T-helper 1 cell treated with Interleukin-12 subunit alpha and Interleukin-12 subunit beta and Interleukin-4 antibody, amounts not matched to agents 30 ng/mL and 1 ng/mL, for 36 hours (primary cell): ENCODE measurements around the gene USP33. TPM values are rescaled to one million over a fixed set of nuclear protein-coding genes. Genes with fewer than 3 reads are reported as not detected.
"Not testable (repeated sequence)": the region's sequence is repeated elsewhere in the genome, so short reads cannot be mapped to it uniquely, and the experiment has no call there.

Source experiments
- intact Hi-C: fragments of 100-400 bp; cut with micrococcal nuclease; formaldehyde crosslinking; loops from one replicate; pipeline ENCODE4 v1.15.1; 2024
- total RNA-seq: library from RNA; stranded (reverse); gene quantifications from 2 replicates; pipeline ENCODE4 v1.2.3, GENCODE V29; 2022

Gene USP33
- total RNA-seq, 1 donor from 2014 or later, result 64.2 TPM

GRCh38 chr1:77741316-77741715 is 18.3 kb downstream of the USP33 start:
- intact Hi-C loops, result no loop called here

DNA sequence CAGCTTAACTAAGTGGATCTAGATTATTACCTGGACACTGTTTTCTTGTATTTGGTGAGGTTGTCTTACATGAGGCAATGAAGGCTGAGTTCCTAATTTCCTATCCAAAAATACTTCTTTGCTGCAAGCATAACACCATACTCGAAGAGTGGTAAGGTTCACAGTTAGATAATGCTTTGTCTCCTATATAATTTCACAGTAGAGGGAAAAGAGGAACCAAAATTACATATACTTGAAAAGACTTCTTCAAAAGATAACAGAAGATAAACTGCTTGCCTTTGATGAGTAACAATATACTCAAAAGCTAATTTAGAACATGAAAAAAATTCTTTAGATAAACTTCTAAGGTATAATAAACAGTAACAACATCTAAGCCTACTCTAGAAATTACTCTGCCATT is 20.4 kb downstream of the USP33 start:
- intact Hi-C loops, result no loop called here

- intact Hi-C loops, result no loop called here
Measured at GRCh38 chr1:77732090-77732489, 27.6 kb downstream of the USP33 start.

DNA sequence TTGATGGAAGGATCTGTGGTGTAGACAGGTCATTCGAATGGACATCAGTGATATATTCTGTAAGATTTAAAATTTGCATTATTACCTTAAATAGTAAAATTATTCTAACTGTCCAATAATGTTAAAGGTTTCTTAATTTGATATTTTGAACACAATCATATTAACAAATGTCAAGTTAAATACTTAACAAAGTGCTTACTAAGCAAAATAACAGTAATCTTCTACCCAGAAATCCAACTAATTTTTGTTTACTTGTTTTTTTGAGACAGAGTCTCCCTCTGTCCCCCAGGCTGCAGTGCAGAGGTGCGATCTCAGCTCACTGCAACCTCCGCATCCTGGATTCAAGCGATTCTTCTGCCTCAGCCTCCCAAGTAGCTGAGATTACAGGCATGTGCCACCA is 33.9 kb downstream of the USP33 start:
- intact Hi-C loops, result no loop called here

DNA sequence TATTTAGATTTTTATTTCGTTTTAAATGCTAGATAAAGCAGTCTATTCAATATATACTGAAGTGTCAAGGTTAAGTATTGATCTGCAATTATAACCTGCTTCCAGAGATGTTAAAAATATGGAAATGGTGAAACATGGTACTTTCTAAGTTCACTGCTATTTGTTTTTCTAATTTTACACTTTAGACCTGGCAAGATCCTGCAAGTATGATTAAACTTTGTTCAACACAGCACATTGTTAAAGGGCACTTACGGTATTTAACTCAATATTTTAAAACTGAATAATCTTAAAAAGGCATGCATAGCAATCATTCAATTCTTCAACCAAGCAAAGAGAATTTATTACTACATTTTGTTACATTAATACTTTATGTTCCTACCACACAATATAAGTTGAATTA is 41.5 kb downstream of the USP33 start:
- intact Hi-C loops, result no loop called here

DNA sequence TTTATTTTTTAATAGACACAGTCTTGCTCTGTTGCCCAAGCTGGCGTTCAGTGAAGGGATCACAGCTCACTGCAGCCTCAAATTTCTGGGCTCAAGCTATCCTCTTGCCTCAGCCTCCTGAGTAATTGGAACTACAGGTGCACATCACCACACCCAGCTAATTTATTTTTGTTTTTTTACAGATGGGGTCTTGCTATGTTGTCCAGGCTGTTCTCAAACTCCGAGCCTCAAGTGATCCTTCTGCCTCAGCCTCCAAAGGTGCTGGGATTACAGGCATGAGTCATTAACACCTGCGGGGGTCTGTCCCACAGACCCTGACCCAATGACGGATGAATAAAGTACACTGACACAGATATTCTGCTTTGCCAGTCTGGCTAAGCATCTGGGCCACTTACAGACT is 43.6 kb downstream of the USP33 start:
- intact Hi-C loops, result no loop called here

DNA sequence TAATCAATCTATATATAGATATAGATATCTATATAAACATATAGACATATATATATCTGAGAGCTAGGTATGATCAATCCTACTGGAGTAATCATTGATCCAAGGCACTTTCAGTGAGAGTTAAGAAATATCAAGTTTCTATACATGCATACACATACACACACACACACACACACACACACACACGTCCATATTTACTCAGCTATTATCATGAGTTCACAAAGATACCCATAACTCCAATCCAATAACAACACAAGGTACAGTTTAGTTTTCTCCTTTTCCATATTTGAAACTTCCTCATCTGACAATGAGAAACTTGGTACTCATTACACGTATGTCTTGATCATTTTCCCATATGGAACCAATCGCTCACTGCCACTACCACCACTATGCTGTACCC is 49.9 kb downstream of the USP33 start:
- intact Hi-C loops, result loop anchor here (5.0 kb wide), 1 partner anchor 253 kb away; no protein-coding TSS in a partner anchor

DNA sequence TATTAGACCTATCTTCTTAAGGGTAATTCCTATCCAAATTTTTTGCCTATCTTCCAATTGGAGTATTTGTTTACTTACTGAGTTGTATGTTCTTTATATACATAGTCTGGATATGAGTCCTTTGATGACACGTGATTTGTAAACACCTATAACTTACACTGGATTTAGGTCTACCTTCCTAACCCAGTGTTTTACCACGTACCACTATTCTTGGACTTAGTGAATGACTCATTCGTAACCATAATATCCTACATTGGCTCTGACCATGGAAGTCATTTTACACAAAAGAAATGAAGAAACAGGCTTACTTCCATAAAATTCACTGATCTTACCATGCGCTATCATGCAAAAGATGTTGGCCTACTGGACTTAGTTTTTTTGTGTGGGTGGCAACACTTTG is 53.3 kb downstream of the USP33 start:
- intact Hi-C loops, result no loop called here

DNA sequence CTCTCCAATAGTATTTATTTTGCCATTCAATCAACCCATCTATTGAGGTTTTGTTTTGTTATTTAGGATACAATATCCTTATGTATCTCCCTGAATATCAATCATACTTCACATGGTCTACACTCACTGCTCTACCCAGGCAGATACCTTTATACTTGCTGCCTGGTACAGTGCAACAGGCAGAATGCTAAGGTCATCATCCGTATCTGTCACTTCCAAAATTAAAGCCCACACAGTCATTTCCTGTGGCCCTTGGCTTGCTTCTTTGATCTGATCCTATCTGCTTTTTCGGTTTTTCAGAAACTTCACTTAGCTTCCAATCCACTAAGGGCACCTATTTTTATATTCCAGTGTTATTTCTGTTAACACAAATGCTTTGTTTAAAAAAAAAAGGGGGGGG is 54.9 kb downstream of the USP33 start:
- intact Hi-C loops, result no loop called here

- intact Hi-C loops, result not testable (repeated sequence)
Measured at GRCh38 chr1:77699673-77700072, 60.0 kb downstream of the USP33 start.

- intact Hi-C loops, result no loop called here
Measured at GRCh38 chr1:77697441-77697840, 62.2 kb downstream of the USP33 start.

- intact Hi-C loops, result no loop called here
Measured at GRCh38 chr1:77688939-77689338, 70.7 kb downstream of the USP33 start.

- intact Hi-C loops, result no loop called here
Measured at GRCh38 chr1:77687519-77687906, 72.1 kb downstream of the USP33 start.

- intact Hi-C loops, result no loop called here
Measured at GRCh38 chr1:77686796-77687518, 72.7 kb downstream of the USP33 start.

DNA sequence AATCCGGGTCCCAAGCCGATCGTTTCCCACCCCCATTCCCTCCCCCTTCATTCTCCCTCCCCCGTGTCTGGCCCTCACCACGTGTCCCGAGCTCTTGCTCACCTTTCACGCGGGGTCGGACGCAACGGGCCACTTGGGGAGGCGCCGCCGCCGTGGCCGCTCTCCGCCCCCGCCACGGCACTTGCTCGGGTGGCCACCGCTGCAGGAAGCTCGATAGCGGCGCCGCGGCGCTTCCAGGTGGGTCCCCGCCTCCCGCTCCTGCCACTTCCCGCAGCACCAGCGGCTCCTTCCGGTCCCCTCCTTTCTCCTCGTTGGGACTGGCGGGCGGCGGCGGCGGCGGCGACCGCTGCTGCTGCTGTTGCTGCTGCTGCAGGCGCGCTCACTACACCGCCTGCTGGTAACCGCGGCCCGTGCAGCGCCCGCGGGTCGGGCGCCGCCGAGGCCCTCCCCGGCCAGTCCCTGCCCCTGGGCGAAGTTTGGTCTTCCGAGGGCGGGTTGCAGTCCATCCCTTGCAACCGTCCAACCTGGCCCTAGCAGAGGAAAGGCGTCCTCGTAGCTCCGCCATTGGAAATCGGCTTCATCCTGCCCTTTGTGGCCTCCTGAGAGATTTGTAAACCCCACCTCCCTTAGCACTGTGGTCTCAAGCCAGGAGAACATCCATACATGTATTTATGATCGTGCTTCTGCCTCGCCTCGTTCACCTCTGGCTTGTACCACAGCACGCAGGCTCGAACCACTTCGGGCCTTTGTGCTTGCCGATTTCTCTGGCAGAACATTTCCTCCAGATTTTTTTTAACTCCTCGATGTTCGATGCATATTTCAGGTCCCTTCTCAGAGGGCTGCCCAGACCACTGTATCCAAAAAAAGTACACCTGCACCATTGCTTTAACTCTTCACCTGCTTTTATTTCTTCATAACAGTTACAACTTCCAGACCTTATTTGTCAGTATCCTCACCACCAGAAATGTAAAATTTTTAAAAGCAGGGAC is 76.2 kb downstream of the USP33 start:
- intact Hi-C loops, result loop anchor here (1.0 to 5.0 kb wide), 11 partner anchors 101 to 1959 kb away; partner anchors contain the start of genes ACADM, AK5, DNAJB4 and IFI44

GRCh38 chr1:77682460-77683159 is 77.0 kb downstream of the USP33 start, which contains the start of gene ZZZ3:
Gene ZZZ3 (minus strand): TSS chr1:77682658. CDS start chr1:77633354, 49,304 bp downstream.
- intact Hi-C loops, result loop anchor here (1.0 to 5.0 kb wide), 16 partner anchors 77 to 1958 kb away; partner anchors contain the start of genes ACADM, AK5, DNAJB4 and FUBP1

DNA sequence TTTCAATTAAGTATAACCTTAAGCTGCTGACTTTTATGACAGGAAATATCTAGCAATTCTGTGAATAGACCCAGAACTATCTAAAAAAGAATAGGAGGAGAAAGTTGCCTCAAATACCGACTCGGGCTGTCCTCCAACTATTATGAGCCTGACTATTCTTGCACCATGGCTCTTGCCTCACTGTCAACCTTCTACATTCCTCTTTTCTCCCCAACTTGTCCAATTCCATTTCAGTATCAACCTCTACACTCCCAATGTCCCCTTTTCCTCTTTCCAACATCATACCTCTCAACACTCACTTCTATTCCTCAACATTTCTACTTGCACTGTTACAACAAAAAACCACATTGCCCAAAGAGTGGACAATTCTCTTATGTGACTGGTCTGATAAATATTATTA is 79.5 kb downstream of the USP33 start:
- intact Hi-C loops, result loop anchor here (5.0 kb wide), 4 partner anchors 98 to 1408 kb away; partner anchors contain the start of gene AK5

DNA sequence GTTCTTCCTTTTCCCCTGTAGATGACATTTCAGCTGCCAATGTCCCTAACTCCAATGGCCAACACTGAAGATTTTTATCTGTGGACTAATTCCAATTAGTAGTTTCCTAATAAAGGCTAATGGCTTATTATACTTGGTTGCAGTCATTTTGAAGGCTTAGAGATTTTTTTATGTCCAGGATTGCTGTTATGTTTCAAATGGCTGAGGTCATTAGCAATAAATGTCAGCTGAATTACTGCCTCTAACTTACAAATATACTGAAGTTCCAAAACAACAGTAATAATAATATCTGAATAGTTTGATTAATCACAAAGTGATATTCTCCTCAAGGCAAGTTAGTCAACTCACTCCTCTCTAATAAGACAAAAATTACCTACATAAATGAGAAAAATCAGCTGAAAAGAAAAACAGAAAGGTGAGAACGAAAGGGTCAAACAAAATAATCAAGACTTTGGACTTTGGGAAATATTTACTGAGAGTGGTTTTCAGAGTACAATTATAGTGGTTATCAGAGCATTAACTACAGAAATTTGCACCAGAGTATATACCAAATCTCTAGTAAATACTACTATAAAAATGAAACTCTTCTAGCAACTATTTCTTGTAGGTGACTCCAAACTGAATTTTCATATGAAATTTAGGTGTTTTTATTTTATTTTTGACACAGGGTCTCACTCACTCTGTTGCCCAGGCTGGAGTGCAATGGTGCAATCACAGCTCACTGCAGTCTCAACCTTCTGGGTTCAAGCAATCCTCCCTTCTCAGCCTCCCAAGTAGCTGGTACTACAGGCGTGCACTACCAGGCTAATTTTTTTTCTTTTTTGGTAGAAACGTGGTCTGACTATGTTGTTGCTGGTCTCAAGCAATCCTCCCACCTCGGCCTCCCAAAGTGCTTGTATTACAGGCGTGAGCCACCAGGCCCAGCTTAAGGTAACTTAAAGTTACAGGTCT is 80.7 kb downstream of the USP33 start:
- intact Hi-C loops, result no loop called here

GRCh38 chr1:77674807-77675206 is 84.8 kb downstream of the USP33 start:
- intact Hi-C loops, result not testable (repeated sequence)

GRCh38 chr1:77673716-77674355 is 85.8 kb downstream of the USP33 start:
- intact Hi-C loops, result no loop called here
